ENCODE data around the gene SMTN. TPM values are rescaled to one million over a fixed set of nuclear protein-coding genes. Genes with fewer than 3 reads are reported as not detected.

Gene SMTN
- total RNA-seq, 1 donor from 2014 or later, result 278 TPM

GRCh38 chr22:31121403-31121802 lies 40.3 kb downstream of the SMTN start:
- intact Hi-C loops (cut with micrococcal nuclease), result no loop called here
- no peak for DNase-seq

GRCh38 chr22:31122196-31122531 lies 41.0 kb downstream of the SMTN start:
- ATAC-seq (peak; percentile 65), DNase-seq (peak; percentile 44)
- intact Hi-C loops (cut with micrococcal nuclease), result no loop called here

More at GRCh38 chr22:31121403-31121802, 40.3 kb downstream of the SMTN start:
- no peak for ATAC-seq

GRCh38 chr22:31122532-31123291 lies 41.6 kb downstream of the SMTN start, which contains the start of gene INPP5J:
TSS of gene INPP5J (plus strand) at chr22:31122966. CDS start at chr22:31123015, 49 bp downstream.
- intact Hi-C loops (cut with micrococcal nuclease), result no loop called here
- ATAC-seq (peak; percentile 77), DNase-seq (peak; percentile 72)

- ATAC-seq (no peak), DNase-seq (no peak)
- intact Hi-C loops (cut with micrococcal nuclease), result no loop called here
Observed at GRCh38 chr22:31123292-31123602, 42.1 kb downstream of the SMTN start.

- ATAC-seq (no peak), DNase-seq (no peak)
- intact Hi-C loops (cut with micrococcal nuclease), result no loop called here
Observed at GRCh38 chr22:31124290-31124689, 43.2 kb downstream of the SMTN start.

GRCh38 chr22:31124811-31125465 lies 43.8 kb downstream of the SMTN start:
- ATAC-seq, result no peak
- intact Hi-C loops (cut with micrococcal nuclease), result no loop called here
- DNase-seq, result peak; percentile 32

- intact Hi-C loops (cut with micrococcal nuclease), result no loop called here
- DNase-seq (no peak), ATAC-seq (no peak)
Observed at GRCh38 chr22:31125521-31126117, 44.5 kb downstream of the SMTN start.

GRCh38 chr22:31126128-31126868 lies 45.2 kb downstream of the SMTN start:
- intact Hi-C loops (cut with micrococcal nuclease), result no loop called here
- ATAC-seq (no peak), DNase-seq (no peak)

GRCh38 chr22:31126869-31127175 lies 45.7 kb downstream of the SMTN start:
- no peak for ATAC-seq
- DNase-seq, result no peak
- intact Hi-C loops (cut with micrococcal nuclease), result no loop called here

GRCh38 chr22:31127181-31127772 lies 46.2 kb downstream of the SMTN start:
- DNase-seq (no peak), ATAC-seq (no peak)

GRCh38 chr22:31128156-31128555 lies 47.0 kb downstream of the SMTN start:
- intact Hi-C loops (cut with micrococcal nuclease), result no loop called here
- DNase-seq (no peak), ATAC-seq (no peak)

More at GRCh38 chr22:31127181-31127772, 46.2 kb downstream of the SMTN start:
- intact Hi-C loops (cut with micrococcal nuclease), result no loop called here

- intact Hi-C loops (cut with micrococcal nuclease), result no loop called here
Observed at GRCh38 chr22:31130873-31131272, 49.8 kb downstream of the SMTN start.

GRCh38 chr22:31133911-31134310 lies 52.8 kb downstream of the SMTN start:
- no peak for ATAC-seq
- no peak for DNase-seq
- intact Hi-C loops (cut with micrococcal nuclease), result no loop called here

More at GRCh38 chr22:31130873-31131272, 49.8 kb downstream of the SMTN start:
- no peak for DNase-seq
- no peak for ATAC-seq

GRCh38 chr22:31134688-31135087 lies 53.6 kb downstream of the SMTN start:
- ATAC-seq (no peak), DNase-seq (no peak)

GRCh38 chr22:31135706-31136105 lies 54.6 kb downstream of the SMTN start:
- ATAC-seq (no peak), DNase-seq (no peak)
- intact Hi-C loops (cut with micrococcal nuclease), result no loop called here

More at GRCh38 chr22:31134688-31135087, 53.6 kb downstream of the SMTN start:
- intact Hi-C loops (cut with micrococcal nuclease), result no loop called here

GRCh38 chr22:31136155-31136554 lies 55.0 kb downstream of the SMTN start:
- no peak for ATAC-seq
- DNase-seq, result no peak

GRCh38 chr22:31136711-31137110 lies 55.6 kb downstream of the SMTN start:
- no peak for DNase-seq
- intact Hi-C loops (cut with micrococcal nuclease), result no loop called here
- ATAC-seq, result no peak

More at GRCh38 chr22:31136155-31136554, 55.0 kb downstream of the SMTN start:
- intact Hi-C loops (cut with micrococcal nuclease), result no loop called here

- intact Hi-C loops (cut with micrococcal nuclease), result no loop called here
- no peak for DNase-seq
- ATAC-seq, result no peak
Observed at GRCh38 chr22:31137721-31138120, 56.6 kb downstream of the SMTN start.

- intact Hi-C loops (cut with micrococcal nuclease), result no loop called here
- ATAC-seq (no peak), DNase-seq (no peak)
Observed at GRCh38 chr22:31138126-31138525, 57.0 kb downstream of the SMTN start.

- ATAC-seq (no peak), DNase-seq (no peak)
- intact Hi-C loops (cut with micrococcal nuclease), result no loop called here
Observed at GRCh38 chr22:31139066-31139465, 57.9 kb downstream of the SMTN start.

Data from left ventricle myocardium superior (tissue), 1 donor.